ENCODE data around the gene CACNA2D3. TPM values are rescaled to one million over a fixed set of nuclear protein-coding genes. Genes with fewer than 3 reads are reported as not detected.

The CACNA2D3 gene
- polyA plus RNA-seq, 2 of the 4 experiments (the other 2 are of a cell fraction): 0.04 to 0.05 TPM

DNA sequence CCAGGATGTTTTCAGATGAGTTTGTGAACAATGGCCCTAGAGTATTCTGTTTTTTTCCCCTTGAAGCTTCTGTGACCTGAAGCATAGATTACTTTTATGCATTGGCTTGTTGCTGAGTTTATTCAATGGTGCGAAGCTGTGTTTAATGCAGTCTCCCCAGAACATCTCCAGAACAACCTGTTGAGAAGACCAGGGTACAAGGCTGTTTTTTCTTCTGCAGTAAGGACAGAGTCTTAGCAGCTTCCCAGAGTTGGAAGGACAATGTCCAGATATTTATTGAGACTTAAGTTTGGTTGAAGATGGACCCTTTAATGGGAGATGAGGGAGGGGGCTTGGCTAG, 509.9 kb downstream of the CACNA2D3 start:
- TF ChIP-seq ESRRA (IDR thresholded peaks at IDR 0.05; ENCODE audit: borderline replicate concordance, low read length) (no peak), BHLHE40 (IDR thresholded peaks at IDR 0.05; ENCODE audit: low read depth, low read length) (no peak), CBX2 (IDR thresholded peaks at IDR 0.05; ENCODE audit: borderline replicate concordance, low read depth) (no peak), FOSB (CRISPR knock-in tag; IDR thresholded peaks at IDR 0.05) (no peak), FOSL2 (IDR thresholded peaks at IDR 0.05) (no peak), FOSL2 (CRISPR knock-in tag; IDR thresholded peaks at IDR 0.05) (no peak)
- no peaks in the 10 kb centered on the region for H3K4me1 ChIP-seq
- DNase-seq (ENCODE audit: low read depth in 1 of 2, low spot score in 1 of 2): no peak
- ATAC-seq: no peak
- H3K27ac ChIP-seq: no peak overlapping the region
- POLR2A ChIA-PET: no interaction called here
- WGBS (ENCODE audit: missing lambda C conversion rate): 0% methylated on average over 1 of the region's 1 CpG
- CTCF ChIA-PET: no interaction called here
- H3K4me3 ChIP-seq: no peak overlapping the region
- no peaks in the 10 kb centered on the region for H3K9me3 ChIP-seq
- no peak for FAIRE-seq
- H3K4me2 ChIP-seq: no peak overlapping the region

DNA sequence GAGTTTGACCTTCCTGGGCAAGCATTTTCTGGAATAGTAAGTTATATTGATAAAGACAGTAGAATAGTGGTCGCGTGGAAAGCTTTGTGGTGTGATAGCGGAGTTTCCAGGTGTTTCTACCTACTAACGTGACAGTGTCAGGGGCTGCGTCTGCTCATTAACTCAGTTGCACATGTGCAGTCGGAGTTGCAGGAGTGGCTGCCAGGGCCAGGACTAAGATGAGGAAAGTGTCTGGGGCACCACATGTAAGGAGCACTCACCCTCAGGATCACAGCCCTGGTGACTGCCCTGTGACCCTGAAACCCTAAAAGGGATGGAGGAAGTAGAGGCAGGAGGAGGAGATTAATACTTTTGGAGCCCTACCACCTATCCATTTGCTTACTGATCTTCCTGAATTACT, 510.5 kb downstream of the CACNA2D3 start:
- 60% methylated on average over 6 of the region's 6 CpGs for WGBS (ENCODE audit: missing lambda C conversion rate)
- POLR2A ChIA-PET: no interaction called here
- FAIRE-seq (no peak), DNase-seq (ENCODE audit: low read depth in 1 of 2, low spot score in 1 of 2) (no peak), ATAC-seq (no peak)
- H3K4me3 ChIP-seq: no peak overlapping the region
- no peak overlapping the region for H3K4me2 ChIP-seq
- no peaks in the 10 kb centered on the region for H3K4me1 ChIP-seq
- H3K27ac ChIP-seq: no peak overlapping the region
- no peaks in the 10 kb centered on the region for H3K9me3 ChIP-seq
- TF ChIP-seq, protein P1, sequence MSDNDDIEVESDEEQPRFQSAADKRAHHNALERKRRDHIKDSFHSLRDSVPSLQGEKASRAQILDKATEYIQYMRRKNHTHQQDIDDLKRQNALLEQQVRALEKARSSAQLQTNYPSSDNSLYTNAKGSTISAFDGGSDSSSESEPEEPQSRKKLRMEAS (IDR thresholded peaks at IDR 0.05): no peak
- TF ChIP-seq TFCP2L1 (CRISPR knock-in tag; IDR thresholded peaks at IDR 0.05) (no peak), FOSB (CRISPR knock-in tag; IDR thresholded peaks at IDR 0.05) (no peak), FOSL2 (IDR thresholded peaks at IDR 0.05) (no peak), FOSL2 (CRISPR knock-in tag; IDR thresholded peaks at IDR 0.05) (no peak), HDAC2 (IDR thresholded peaks at IDR 0.05) (no peak), ZSCAN20 (CRISPR knock-in tag; IDR thresholded peaks at IDR 0.05) (no peak), CEBPB (IDR thresholded peaks at IDR 0.05) (no peak), HES2 (IDR thresholded peaks at IDR 0.05) (no peak), FOXS1 (CRISPR knock-in tag; IDR thresholded peaks at IDR 0.05) (no peak), RAD21 (conservative IDR thresholded peaks at IDR 0.05 in 1 of 2, IDR thresholded peaks at IDR 0.05 in 1 of 2) (no peak), ZC3H11A (IDR thresholded peaks at IDR 0.05) (no peak), E2F6 (IDR thresholded peaks at IDR 0.05; ENCODE audit: borderline replicate concordance, low read depth) (no peak), EHF (CRISPR knock-in tag; IDR thresholded peaks at IDR 0.05) (no peak)
- TF ChIP-seq, protein P2, sequence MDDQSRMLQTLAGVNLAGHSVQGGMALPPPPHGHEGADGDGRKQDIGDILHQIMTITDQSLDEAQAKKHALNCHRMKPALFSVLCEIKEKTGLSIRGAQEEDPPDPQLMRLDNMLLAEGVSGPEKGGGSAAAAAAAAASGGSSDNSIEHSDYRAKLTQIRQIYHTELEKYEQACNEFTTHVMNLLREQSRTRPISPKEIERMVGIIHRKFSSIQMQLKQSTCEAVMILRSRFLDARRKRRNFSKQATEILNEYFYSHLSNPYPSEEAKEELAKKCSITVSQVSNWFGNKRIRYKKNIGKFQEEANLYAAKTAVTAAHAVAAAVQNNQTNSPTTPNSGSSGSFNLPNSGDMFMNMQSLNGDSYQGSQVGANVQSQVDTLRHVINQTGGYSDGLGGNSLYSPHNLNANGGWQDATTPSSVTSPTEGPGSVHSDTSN (IDR thresholded peaks at IDR 0.05): no peak
- CTCF ChIA-PET: no interaction called here

DNA sequence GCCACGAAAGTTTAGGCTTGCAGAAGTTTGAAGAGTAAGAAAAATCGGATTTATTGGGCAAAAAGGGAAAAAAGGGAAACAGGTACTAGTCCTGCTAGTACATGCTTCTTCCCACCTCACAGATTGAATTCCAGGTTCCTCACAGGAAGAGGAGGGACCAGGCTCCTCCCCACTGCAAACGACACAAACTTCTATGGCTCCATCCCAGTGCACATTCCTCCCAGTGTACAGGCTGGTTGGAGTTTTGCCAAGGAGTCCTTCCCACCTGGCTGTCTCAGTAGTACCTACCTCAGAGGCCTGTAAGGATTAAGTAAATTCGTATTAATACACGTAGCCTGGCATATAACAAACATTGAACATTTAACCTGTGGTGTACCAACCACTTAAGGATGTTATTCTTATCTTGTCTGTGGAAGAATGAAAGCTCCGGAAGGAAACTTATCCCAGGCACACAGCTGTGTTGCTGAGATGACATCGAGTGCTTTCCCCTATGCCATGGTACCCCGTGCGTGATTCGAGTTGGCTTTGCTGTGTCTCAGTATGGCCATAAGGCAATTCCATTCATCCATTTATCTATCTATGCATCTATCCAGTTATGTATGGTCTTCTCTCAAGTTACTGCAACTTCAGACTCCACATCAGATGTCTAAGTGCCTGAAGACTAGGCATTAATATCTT, 511.2 kb downstream of the CACNA2D3 start:
- Histone ChIP-seq H3K4me2 (no peak overlapping the region), H3K4me3 (no peak overlapping the region), H3K4me1 (no peaks in the 10 kb centered on the region), H3K9me3 (no peaks in the 10 kb centered on the region), H3K27ac (no peak overlapping the region)
- ChIA-PET POLR2A (no interaction called here), CTCF (no interaction called here)
- DNase-seq (ENCODE audit: low read depth in 1 of 2, low spot score in 1 of 2): no peak
- 14% methylated on average over 10 of the region's 10 CpGs for WGBS (ENCODE audit: missing lambda C conversion rate)
- no peak for FAIRE-seq
- no peak for ATAC-seq
- TF ChIP-seq CEBPB (IDR thresholded peaks at IDR 0.05) (no peak), FOXS1 (CRISPR knock-in tag; IDR thresholded peaks at IDR 0.05) (no peak), ZSCAN20 (CRISPR knock-in tag; IDR thresholded peaks at IDR 0.05) (no peak), PHF8 (IDR thresholded peaks at IDR 0.05; ENCODE audit: borderline replicate concordance, low read depth) (no peak), SMC3 (IDR thresholded peaks at IDR 0.05) (no peak), HES2 (IDR thresholded peaks at IDR 0.05) (no peak), HOXA7 (CRISPR knock-in tag; IDR thresholded peaks at IDR 0.05) (no peak), MYC (IDR thresholded peaks at IDR 0.05; ENCODE audit: borderline replicate concordance, low read length) (no peak), ZC3H11A (IDR thresholded peaks at IDR 0.05) (no peak), NFE2L2 (conservative IDR thresholded peaks at IDR 0.05; ENCODE audit: low read length) (no peak), GATA3 (IDR thresholded peaks at IDR 0.05; ENCODE audit: borderline replicate concordance) (no peak), ESRRA (IDR thresholded peaks at IDR 0.05; ENCODE audit: borderline replicate concordance, low read length) (no peak), RCOR1 (IDR thresholded peaks at IDR 0.05; ENCODE audit: low read depth, low read length) (no peak), RARB (CRISPR knock-in tag; IDR thresholded peaks at IDR 0.05) (no peak), MAFK (IDR thresholded peaks at IDR 0.05; ENCODE audit: partially characterized antibody) (no peak), POLR2A (IDR thresholded peaks at IDR 0.05; ENCODE audit: low read length) (no peak)
- TF ChIP-seq, protein P2 (IDR thresholded peaks at IDR 0.05): no peak
- TF ChIP-seq, protein P3, sequence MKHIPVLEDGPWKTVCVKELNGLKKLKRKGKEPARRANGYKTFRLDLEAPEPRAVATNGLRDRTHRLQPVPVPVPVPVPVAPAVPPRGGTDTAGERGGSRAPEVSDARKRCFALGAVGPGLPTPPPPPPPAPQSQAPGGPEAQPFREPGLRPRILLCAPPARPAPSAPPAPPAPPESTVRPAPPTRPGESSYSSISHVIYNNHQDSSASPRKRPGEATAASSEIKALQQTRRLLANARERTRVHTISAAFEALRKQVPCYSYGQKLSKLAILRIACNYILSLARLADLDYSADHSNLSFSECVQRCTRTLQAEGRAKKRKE (CRISPR knock-in tag; IDR thresholded peaks at IDR 0.05; ENCODE audit: low read depth): no peak

Measured in A549 (cell line).